Stimulated activated CD4-positive, alpha-beta T cell treated with anti-CD3 and anti-CD28 coated beads, Interleukin-4, amount 100 ng/mL, for 48 hours (primary cell): ENCODE measurements around the gene TSPAN2.
A peak's percentile ranks its signal among the peaks of the same experiment; 100 is the strongest.

Source experiments
- DNase-seq, 2 donors: peaks; one replicate each; pipeline ENCODE4 v3.0.0-alpha.2; 2020; ENCODE audit warnings: low read depth in 2 of 2

Gene TSPAN2

DNA sequence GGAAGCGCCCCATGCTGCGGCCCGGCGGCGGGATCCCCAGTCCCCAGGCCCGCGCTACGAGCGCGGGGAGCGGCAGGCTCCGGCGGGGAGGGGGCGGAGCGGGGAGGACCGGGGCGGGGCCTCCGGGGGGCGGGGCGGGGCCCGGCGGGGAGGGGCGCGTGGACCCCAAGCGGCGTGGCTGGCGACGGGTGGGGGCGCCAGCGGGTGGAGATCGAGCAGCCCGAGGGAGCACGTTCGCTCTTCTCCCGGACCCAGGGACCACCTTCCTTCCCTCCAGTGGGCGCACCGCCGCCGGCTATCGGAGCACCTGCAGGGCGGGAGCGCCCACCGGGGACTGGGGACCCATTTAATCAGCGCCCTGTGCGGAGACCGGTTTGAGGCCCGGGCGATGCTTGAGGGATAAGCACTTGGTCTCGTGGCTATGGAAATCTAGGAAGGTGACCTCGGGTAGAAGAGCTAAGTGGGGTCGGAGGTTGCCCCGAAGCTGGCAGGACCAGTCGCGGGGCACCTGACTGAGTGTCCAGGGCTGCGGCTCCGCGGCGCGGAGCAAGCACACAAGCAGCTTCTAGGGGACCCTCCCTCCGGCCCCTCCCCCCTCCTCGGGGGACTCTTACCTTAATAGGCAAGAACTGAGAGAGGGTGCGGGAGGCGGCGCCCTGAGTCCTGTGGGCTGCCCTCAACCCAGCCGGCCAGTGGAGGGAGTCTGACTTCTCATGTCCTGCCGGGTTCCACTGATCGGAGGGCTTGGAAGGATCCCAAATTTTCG lies at the start of gene TSPAN2:
Gene TSPAN2 (minus strand): TSS at position 84 of the 766 bp plus-strand sequence. CDS start 71 bp downstream, at position 13.
- DNase-seq, result peak in 1 of 2 donors; percentile 11

DNA sequence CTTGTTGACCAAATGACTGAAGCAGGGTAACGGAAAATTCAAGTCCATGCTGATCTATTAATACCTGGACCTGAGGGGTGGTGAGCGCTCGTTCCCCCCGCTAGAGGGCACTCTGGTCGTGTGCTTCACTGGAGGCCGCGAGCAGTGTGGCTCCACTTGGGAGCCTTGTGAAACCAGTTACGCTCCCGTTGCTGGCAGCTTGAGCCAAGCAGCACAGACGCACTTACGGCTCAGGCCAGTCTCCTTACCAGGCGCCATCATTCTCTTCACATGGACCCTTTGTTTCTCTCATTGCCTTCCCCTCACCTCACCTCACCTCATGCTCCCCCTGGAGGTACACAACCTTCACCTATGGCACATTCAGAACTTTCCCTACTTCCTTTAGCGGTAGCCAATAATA lies 49.7 kb upstream of the TSPAN2 start:
- peak; percentile 51 to 53 for DNase-seq

DNA sequence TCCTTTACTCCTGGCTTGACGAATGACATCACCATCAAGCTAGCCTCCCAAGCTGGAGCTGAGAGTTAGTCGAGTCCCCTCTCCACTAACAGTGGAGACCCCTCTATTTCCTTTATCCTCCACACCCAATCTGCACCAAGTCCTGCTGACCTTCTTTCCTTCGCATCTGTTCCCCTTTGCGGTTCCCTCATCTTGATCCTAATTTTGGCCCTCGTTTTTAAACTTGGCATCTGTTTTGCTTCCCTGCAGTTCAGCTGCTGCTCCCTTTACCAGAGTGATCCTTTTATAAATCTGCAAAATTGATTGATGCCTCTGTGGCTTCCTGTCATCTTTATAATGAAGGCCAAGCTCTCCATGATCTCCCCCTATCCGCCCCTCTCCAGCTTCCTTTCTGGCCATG lies 49.0 kb upstream of the TSPAN2 start:
- no peak for DNase-seq

DNA sequence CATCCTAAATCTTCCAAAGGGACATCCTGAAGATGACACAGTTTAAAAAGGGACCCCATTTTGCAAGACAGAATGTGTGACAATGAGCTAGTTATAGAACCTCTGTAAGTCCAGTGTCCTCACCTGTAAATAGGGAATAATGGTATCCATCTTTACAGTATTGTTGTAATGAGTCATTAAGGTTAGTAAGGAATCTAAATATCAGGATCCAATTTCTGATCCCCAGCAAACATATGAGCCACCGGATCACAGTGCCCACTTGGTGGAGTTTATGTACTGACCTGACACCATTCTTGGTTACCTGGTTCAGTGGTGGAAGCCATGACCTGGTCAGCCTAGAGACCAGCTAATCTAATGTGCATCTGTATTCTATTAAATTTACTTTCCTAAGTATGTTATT lies 47.9 kb upstream of the TSPAN2 start:
- no peak for DNase-seq

DNA sequence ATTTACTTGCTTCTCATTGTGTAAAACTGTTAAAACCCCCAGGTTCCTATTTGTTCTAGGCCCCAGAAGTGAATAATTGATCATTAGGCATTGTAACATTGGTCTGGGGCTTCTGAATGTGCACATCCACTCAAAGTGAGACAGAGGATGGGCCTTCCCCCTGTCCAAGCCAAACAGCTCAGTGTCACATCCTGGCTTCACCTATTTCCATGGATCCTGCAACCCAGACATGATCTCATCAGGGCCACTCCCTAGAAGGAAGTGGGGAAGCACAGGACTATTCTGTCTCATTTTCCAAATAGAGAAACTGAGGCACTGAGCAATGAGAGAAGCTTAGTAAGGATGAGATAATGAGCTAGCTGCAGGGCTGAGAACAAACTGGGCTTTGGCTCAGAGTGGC lies 47.4 kb upstream of the TSPAN2 start:
- DNase-seq, result no peak

DNA sequence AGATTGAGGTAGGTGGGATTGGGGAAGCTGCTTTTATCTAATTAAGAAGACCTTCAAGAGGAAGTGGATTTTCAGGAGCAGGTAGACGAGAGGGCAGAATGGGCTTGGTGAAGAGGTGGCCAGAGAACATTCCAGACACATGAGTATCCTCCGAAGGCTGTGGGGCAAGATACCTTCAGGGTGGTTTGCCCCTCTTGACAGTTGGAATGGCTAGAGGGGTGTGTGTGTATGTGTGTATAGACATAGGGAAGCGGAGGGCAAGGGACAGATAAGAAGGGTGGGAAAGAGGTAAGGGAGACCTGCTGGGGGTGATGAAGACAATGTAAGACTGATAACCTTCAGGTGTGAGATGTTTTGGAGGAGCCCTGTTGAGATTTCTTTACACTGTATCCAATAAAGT lies 46.8 kb upstream of the TSPAN2 start:
- no peak for DNase-seq

DNA sequence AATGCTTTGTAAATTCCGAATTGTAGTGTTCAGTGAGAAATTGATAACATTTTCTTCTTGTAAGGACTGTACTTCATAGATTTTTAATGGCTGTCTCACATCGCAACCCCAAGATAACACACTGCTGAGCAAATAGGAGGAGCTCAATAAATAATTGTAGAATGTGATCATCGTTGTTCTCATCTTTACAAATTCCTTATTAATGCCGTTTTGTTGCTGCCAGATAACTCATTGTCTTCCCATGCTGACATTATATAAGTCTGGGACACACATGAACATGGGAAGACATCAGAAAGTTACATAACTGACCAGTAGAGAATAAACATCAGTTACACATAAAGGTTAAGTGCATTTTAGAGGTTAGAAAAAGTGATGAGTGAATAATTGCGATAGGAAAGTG lies 46.4 kb upstream of the TSPAN2 start:
- no peak for DNase-seq

DNA sequence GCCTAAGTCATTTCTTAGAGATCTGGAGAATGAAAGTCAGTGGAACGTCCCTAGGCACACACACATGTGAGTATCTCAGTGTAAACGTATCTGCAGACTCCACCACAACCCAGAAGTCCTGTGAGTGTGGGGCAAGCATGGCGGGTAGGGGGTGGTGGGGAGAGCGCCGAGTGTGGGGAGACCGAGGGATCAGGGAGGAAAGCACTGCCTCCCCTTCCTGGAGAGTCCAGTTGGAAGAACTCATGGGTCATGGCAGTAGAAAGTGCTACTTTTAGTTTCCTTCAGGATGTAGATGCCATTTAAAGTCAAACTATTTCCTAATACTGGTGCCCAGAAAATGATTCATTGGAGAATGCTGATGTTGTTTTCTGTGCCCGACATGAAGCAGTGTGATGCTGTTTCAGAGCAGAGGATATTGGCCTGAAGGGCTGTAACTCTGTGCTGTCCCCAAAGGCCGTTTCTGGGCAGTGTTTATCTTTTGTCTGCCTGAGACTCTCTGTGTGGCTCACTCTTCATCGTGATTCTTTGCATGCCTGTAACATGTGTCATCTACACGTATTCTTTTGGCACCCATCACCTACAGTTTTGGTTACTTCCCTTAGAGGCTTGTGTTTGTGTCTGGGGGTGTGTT lies 45.7 kb upstream of the TSPAN2 start:
- no peak for DNase-seq

DNA sequence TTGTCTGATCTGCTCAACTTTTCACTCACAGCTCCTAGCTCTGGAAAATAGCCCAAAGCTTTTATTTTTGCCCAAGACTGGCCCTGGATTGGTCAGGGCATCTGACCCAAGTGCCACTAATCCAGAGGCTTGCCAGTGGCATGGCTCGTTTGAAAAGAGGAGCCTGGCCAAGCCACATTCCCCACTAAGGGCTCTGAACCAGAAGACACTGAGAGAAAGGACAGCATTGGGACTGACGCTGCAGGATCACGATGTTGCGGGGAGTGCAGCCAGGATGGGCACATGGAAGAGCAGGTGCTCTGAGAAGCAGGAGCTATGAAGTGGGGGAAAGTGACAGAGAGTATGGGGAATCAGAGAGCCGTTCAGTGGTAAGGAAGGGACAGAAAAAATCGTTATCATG lies 44.9 kb upstream of the TSPAN2 start:
- no peak for DNase-seq

DNA sequence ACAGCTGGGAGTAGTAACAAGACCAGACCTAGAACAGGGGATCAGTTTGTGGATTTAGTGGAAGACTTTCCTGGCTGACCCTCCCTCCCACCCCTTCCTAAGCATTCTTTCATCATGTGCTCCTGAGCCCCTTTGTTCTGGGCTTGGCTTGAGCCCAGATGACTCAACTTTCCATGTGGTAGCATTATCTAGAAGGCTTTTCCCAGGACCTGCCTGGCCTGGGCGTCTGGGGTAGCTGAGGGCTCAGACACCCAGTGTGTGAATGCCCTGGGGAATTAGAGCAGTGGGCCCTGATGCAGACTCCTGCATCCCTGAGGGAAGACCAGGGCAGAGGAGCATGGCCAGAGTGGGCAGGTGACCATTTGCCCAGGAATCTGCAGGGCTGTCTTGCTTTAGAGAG lies 44.1 kb upstream of the TSPAN2 start:
- no peak for DNase-seq

DNA sequence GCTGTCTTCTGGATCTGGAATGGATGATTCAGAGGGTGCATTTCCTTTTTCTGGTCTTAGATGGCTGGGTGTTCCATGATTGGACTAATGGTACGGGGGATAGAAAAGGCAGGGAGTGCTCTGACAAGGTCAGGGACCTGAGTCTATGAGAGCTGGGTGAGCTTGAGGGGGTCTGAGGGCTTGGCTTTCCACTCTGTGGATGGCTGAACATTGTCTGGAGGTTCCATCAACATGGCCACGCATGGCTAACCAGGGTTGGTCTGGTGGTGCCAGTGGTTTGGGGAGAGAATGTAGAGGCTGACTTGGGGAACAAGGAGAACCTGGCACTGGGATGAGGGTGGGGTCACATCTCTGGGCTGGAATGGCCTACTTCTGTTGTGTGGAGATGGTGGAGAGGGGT lies 41.5 kb upstream of the TSPAN2 start:
- no peak for DNase-seq

DNA sequence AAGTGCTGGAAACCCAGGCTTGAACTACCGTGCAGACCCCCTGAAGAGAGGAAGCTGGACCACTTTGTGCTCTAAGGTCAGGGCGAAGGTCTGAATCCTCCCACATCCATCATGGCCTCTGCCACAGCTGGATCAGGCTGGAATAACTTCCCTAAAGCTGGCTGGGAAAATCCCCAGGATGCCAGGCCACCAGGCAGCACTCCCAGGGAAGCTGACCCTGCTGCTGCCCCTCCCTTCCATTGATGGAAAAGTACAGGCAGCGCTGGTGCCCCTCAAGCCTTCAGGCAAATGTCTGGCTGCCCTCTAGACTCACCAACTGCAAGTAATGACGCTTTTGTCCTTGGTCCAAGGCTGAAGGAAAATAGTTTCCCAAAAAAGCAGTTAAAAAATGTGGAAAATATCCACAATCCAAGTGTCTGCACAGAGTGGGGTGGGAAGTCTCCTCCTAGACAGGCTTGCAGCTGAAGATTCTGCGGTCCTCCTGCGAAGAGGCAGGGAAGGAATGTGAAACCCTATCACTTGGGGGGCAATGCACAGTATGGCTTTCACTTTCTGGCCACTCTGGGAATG lies 39.9 kb upstream of the TSPAN2 start:
- DNase-seq, result no peak

DNA sequence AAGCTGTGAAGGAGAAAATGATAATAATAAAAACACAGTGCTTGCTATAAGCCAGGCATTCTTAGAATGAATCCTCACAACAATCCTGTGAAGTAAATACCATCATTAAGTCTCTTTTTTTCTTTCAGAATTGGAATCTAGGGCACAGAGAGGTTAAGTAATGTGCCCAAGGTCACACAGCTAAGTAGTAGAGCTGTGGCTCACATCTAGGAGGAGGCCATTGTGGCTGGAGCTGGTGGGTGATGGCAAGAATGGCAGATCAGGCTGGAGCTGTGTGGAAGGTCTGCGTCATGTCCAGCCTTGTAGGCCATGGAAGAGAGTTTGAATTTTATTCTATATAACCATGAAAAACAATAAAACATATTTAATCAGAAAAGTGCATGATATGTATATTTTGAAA lies 38.2 kb upstream of the TSPAN2 start:
- no peak for DNase-seq

DNA sequence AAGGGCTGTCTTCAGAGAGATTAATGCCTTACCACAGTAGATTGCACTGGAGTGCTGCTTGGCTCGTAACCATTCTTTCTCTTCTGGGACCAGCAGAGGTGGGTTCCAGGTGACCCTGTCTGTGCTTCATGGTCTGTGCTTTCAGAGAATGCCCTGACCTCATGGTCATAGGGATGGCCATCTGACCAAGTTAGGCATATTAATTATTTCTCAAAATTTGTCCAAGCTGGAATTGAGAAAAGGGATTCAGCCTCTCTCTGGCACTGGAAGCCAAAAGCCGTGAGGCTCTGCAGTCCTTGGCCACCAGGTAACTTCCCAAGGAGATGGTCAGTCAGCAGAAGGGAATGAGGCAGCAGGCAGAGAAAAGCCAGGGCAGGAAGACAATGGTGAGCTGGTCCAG lies 37.2 kb upstream of the TSPAN2 start:
- no peak for DNase-seq

DNA sequence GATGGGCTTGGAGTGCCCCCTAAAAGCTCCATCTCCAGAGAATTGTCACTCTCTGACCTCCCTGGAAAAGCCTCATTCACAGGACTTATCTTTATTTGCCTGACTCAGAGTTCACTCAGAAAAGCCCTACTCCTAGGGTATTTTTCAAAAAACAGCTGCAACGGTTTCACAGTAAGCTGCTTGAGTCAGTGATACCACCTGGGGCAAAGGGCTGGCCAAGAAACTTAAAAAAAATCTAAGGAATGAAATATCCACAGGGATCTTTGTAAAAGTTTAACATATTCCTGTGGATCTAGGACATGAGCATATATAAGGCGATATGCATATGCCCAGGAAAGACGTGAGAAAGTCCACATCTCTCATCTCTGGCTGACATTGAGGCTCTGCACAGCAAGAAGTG lies 33.8 kb upstream of the TSPAN2 start:
- DNase-seq, result no peak

DNA sequence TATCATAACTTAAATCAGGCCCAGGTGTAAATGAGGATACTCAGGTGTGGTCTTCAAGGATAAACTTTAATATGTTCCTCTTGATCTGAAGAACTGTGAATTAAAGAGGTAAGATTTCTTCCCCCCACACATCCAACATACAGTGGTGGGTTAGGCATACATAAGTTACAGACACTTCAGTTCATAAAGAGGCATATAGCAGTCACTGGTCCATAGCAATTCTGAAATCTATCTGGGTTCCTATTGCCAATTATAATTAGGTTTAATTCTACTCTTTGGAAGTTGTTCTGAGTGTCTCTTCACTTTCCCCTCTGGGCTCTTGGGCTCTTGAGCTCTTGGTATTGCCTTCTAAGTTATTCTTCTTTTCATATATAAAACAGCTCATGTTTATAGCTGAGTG lies 32.5 kb upstream of the TSPAN2 start:
- DNase-seq, result no peak

DNA sequence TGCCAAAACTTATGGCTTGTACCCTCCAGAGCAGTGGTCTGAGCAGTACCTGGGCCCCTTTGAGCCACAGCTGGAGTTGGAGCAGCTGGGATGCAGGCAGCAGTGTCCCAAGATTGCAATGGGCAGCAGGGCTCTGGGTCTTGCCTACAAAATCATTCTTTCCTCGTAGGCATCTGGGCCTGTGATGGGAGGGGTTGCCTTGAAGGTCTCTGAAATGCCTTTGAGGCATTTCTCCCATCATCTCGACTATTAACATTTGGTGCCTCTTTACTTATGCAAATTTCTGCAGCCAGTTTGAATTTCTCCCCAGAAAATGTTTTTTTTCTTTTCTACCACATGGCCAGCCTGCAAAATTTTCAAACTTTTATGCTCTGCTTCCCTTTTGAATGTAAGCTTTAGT lies 31.0 kb upstream of the TSPAN2 start:
- DNase-seq, result no peak

DNA sequence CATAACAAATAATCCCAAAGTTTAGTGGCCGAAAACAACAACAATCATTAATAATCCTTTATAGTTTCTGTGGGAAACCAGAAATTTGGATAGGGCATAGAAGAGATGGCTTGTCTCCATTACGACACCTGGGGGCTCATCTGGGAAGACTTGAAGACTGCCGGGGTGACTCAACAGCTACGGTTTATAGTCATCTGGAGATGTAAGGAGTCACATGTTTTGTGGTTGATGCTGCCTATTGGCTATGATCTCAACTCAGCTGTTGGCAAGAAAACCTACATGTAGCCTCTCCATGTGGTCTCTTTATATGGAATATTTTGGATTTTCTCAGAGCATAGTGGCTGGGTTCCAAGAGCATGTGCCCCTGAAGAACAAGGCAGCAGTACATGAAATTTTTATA lies 29.3 kb upstream of the TSPAN2 start:
- DNase-seq, result no peak

DNA sequence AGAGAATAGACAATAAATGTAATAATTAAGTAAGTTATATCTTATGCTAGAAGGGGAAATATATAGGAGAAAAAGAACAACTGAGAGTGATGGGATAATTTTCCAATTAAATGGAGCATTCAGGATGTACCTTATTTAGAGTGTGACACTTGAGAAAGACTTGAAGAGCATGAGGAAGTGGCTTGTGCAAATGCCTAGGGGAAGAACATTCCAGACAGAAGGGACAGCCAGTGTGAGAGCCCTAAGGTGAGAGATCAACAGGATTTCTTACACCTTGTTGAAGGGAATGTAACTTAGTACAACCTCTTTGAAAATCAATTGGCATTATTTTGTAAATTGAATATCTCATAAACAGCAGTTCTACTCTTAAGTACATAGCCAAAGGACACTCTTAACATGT lies 28.8 kb upstream of the TSPAN2 start:
- no peak for DNase-seq

DNA sequence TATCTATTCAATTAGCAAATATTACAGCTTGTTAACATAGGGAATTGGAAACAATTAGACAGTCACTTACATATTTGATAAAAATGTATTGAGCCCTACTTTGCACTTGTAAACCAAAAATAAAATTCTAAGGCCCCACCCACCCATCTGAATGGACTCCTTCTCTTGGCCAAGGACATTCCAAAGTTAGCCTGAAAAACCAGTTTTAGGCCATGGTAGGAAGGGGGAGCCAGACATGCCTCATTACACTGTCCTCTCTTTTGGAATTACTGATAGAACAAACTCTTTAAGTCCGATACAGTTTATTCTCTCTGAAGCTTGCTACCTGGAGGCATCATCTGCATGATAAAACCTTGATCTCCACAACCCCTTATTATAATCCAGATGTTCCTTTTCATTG lies 28.0 kb upstream of the TSPAN2 start:
- DNase-seq, result no peak

DNA sequence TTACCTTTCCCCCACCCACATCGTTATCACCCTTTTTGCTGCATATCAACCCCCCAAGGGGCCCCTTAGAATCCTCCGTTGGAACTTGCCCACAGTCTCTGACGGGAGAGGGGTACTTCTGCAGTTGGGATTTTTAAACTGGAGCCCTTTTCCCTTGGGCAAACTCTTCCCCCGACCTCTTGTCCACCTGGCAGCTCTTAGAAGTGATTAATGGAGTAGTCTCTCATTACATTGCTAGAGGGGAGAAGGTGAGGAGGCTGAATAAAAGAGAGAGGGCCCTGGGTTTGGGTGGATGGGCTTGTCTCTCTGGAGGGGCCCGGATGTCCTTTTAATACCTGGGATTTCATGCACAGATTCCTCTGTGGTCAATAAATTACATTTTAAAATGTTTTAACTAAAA lies 27.2 kb upstream of the TSPAN2 start:
- DNase-seq, result no peak

DNA sequence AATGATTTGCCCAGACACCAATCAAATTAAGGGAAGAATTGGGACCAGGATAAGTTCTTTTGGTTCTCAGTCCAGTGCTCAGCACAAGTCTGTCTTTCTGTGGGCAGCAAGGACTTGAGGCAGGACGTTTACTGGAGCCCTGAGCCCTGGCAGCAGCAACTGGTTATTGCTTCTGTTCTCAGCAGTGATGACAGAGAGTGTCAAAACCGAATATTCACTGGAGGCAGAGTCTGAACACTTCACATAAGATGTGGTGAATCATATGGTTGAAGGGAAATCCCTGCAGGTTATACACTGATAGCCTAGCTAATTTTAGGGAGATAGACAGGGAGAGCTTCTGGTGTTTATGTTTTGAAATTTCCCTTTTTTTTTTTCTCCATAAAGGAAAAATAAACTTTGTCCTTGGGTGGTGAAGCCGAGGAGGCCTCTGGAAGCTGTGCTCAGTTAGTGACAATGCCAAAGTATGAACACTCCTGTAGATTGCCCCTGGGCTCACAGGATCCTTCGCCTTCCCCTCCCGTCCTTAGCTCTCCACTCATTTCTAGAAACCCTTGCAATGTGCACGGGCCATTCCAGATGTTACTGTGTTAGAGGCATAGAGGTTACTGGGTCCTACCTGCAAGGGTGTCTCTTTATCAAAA lies 26.3 kb upstream of the TSPAN2 start:
- DNase-seq, result no peak

DNA sequence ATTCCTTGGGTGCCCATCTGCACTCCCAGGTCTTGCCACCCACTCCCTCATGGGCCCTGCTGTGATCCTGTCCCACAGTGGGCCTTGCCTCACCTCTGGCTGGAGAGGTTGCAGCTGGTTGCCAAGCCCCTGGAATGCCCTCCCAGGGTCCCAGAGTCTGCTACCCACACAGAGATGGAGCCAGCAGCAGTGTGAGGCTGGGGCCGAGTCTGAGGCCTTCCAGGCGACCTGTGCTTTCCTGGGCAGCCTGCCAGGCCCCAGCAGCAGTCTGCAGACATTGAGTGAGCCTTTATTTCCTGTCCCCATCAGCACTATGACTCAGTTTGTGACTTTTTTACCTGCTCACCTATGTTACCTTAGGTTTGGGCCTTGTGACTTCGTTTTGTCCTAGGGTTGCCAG lies 25.0 kb upstream of the TSPAN2 start:
- no peak for DNase-seq
